GM18867 (cell line): ENCODE results near the gene PCBP4.

Experiments used
- ATAC-seq: cut with Tn5 transposase; IDR thresholded peaks from one replicate; pipeline ENCODE4 v1.9.1; 2021; ENCODE audit warnings: mild to moderate bottlenecking, moderate library complexity; ENCODE audit not compliant: unreplicated experiment

Gene PCBP4

DNA sequence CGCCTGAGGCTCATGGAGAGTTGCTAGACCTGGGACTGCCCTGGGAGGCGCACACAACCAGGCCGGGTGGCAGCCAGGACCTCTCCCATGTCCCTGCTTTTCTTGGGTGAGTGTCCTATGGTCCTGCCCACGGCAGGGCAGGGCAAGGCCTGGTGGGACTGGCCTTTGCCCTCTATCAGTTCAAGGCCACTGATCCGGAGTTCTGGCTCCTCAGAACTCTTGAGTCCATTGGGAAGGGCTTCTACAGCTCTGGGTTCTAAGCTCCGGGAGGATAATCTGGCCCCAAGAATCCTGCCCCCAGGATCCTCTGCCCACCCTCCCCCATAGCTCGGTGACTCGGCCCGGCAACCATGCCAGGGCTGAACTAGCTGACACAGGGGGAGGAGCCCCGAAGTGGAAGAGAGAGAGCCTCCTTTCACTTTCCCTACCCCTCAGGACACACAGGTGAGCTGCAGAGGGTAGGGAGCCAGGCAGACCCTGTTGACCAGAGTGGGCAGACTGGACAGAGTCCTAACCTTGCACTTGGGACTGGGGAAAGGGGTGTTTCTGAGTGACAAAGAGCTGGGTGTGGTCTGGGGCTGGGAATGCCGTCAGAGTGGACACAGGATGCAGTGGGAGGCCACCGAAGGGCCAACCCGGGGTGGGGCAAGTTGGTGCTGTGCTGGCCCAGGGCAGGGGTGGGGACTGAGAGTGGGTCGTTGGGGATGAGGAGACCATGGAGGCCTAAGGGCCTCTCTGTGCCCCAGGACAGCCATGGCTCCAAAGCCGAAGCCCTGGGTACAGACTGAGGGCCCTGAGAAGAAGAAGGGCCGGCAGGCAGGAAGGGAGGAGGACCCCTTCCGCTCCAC, 24.4 kb downstream of the PCBP4 start:
- peak; percentile 37 for ATAC-seq

DNA sequence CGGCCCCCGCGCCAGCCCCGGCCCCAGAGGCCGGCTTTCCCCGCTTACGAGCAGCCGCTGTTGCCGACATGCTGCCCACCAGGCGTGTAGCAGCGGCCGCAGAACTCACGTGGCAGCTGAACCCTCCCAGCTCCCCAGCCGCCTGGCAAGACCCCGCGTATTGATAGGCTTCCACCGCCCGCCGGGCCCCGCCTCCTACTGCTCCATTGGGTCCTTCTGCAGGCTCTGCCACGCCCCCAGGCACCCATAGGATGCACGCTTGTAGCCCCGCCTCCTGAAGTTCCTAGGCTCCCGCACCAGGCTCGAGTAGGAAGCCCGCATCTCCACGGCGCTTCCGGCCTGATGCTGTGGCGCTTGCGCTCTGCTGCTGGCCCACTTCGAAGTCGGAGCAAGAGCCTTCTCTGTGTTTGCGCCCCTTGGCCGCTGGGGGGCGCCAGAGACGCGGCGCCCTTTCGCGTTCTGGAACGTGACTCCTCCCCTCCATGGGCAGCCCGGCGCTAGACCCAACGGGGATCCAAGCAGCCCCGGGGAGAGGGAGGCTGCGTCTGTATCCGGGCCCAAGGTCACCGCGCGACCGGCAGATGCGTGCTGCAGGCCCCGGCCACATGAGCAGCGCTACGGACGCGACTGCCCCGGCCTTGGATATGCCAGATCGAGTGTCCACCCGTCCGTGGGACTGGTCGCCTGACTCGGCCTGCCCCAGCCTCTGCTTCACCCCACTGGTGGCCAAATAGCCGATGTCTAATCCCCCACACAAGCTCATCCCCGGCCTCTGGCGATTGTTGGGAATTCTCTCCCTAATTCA, 25.3 kb downstream of the PCBP4 start, which contains the start of the genes PARP3 and RRP9:
TSS of gene PARP3 (plus strand) at position 566 of the 805 bp plus-strand sequence. CDS start 993 bp downstream, outside the sequence.
TSS of gene RRP9 (minus strand) at position 107 of the 805 bp plus-strand sequence. CDS start at position 70, 37 bp downstream.
- peak; percentile 89 for ATAC-seq

- ATAC-seq = no peak
Observed at GRCh38 chr3:51941463-51941797, 25.8 kb downstream of the PCBP4 start.

- no peak for ATAC-seq
Observed at GRCh38 chr3:51940648-51941462, 26.4 kb downstream of the PCBP4 start.

DNA sequence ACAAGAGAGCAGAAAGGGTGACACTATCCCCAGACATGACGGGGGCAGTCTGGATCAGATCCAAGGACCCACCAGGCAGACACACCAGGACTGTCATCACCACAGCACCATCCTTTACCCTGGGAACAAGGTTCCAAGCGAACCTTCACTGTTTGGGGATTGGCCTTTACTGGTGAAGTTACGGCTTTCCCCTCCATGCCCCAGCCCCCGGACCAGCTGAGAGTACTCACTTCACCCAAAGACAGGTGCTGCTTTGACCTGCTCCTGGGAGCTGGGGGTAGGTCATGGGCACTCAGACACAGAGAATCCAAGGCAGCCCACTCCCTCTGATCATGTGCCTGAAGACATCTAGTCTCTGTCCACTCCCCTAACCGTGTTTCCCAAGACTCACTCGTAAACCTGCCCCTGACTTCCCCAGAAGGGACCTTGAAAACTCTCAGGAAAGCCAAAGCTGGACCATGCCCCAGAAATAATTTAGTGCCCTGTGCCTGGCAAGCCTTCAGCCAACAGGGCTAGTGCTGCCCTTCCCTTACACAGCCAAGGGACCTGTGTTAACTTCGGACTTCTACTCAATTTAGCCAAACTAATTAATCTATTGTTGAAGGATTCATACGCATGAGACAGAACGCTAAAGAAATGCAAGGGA, 28.4 kb downstream of the PCBP4 start:
- ATAC-seq = no peak

DNA sequence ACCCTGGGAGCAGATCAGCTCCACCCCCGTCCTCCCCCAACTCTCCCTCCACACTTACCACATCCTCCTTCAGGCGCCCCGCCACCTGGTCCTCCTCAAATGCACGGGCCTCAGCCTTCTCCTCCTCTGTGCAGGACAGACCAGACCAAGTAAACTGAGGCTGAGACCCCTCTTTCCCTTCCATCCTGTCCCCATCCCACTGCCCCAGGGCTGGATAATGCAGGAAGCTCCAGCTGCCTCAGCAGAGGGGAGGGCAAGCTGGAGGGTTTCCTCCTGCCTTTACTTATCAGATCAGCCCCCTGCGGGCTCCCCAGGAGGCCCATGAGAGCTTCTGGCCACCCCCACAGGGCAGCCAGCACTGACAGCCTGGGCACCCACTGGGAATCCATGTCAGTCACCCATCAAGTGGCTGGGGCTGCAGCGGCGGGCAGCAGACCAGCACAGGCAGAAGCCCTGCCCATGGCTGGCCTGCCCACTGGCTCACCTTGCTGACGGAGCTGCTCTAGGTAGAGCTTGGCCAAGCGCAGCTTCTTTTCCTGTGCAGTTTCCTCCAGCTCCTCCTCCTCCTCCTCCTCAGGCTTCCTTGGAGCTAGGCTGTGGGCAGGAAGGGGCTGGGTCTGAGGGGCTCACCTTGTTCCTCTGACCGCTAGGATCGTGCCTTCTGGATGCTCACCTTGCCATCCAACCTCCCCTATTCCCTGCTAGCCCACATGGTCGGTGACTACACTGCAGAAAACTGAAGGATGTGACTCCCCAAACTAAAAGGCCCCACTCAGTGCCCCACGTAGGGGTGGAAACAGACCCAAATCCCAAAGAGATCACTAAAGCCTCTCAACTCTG, 29.4 kb downstream of the PCBP4 start:
- ATAC-seq = no peak

- no peak for ATAC-seq
Observed at GRCh38 chr3:51937014-51937413, 30.2 kb downstream of the PCBP4 start.

DNA sequence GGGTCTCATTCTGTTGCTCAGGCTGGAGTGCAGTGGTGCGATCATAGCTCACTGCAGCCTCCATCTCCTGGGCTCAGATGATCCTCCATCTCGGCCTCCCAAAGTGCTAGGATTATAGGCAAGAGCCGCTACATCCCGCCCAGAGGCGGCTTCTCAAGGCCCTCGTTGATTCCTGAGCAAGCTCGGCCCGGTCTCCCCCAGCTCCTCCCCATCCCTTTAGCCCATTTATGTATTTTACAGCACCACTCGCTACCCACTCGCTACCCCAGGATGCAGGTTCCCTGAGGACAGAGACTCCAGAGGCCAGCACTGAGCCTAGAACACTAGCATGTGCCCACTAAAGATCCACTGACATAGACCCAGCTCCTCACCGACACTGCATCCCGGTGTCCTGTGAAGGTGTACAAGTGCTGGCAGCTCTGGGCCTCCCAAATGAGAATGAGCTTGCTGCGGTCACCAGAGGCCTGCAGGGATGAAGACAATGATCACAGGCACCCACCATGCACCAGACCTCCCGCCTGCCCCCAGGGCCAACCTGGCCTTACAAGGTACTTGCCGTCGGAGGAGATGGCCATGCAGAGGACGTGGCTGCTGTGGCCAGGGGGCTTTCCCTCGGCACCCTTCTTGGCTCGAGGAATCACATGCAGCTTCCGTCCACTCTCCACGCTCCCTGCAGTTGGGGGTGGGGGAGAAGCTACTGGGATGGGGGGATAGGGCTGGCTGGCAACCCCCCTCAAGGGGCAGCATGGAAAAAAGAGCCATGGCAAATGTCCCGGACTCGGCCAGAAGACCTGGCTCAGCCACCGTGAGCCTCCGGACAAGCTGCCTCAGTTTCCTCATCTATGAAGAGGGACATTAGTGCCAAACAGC, 31.1 kb downstream of the PCBP4 start:
- ATAC-seq = no peak

- no peak for ATAC-seq
Observed at GRCh38 chr3:51934991-51935885, 32.0 kb downstream of the PCBP4 start.

DNA sequence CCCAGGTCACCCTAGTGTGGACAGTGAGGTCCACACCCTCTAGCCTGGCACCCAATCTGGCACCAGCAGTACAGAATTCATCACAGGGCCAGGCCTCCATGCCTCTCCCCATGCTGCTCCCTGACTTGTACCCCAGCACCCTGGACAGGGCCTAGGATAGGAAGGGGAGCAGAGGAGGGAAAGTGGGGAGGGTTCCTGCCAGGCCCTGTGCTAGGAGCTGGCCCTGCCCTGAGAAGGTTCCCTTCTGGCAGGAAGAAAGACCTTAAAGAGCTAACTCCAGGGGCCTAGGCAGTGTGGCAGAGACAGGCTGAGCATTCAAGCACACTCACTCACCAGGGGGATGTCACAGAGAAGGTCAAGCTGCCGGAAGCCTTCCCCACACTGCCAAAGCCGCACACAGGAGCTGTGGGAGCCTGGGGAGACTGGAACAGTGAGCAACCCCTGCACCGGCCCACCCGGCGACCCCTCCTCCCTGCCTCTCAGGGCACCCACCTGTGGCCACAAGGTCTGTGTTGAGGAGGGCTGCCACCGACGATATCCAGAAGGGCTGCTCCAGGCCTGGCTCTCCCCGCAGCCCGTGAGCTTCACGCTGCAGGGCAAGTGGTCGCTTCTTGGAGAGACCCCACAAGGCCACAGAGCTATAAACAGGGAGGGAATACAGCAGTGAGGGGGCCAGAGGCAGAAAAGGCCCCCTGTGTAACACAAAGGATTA, 33.0 kb downstream of the PCBP4 start:
- no peak for ATAC-seq

GRCh38 chr3:51933471-51934138, 33.6 kb downstream of the PCBP4 start:
- no peak for ATAC-seq

- no peak for ATAC-seq
Observed at GRCh38 chr3:51932471-51933370, 34.5 kb downstream of the PCBP4 start.

DNA sequence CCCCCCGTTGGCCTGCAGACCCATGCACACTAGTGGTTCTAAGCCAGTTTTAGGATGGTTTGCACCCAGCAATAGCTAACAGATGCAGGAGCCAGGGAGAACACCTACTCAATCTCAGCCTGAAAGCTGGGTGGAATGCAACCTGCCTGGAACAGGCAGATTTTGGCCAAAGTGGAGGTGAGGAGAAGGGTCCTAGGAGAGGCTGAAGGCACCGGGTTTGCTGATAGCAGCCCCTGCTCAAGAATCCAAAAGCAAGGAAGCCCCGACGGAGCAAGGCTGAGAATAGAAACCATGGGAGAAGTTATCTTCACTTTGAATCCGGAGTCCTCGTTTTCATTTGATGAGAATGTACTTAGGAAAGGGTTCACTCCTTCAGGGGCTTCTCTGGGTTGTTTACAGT, 35.5 kb downstream of the PCBP4 start:
- ATAC-seq = no peak

DNA sequence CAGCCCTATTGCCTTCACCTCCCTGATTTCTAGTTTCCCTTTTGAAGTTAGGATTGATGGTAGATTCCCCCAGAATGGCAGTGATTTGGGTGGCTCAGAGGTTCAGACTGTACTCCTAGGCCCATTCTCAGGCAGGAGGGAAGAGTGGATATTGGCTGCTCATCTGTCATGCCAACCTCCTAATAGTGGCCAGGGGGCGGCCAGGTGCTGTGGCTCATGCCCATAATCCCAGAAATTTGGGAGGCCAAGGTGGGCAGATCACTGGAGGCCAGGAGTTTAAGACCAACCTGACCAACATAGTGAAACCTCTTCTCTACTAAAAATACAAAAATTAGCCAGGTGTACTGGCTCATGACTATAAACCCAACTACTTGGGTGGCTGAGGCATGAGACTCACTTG, 36.8 kb downstream of the PCBP4 start:
- no peak for ATAC-seq

- no peak for ATAC-seq
Observed at GRCh38 chr3:51929420-51930003, 37.7 kb downstream of the PCBP4 start.
